ENCODE results near the gene CDH13.

DNA sequence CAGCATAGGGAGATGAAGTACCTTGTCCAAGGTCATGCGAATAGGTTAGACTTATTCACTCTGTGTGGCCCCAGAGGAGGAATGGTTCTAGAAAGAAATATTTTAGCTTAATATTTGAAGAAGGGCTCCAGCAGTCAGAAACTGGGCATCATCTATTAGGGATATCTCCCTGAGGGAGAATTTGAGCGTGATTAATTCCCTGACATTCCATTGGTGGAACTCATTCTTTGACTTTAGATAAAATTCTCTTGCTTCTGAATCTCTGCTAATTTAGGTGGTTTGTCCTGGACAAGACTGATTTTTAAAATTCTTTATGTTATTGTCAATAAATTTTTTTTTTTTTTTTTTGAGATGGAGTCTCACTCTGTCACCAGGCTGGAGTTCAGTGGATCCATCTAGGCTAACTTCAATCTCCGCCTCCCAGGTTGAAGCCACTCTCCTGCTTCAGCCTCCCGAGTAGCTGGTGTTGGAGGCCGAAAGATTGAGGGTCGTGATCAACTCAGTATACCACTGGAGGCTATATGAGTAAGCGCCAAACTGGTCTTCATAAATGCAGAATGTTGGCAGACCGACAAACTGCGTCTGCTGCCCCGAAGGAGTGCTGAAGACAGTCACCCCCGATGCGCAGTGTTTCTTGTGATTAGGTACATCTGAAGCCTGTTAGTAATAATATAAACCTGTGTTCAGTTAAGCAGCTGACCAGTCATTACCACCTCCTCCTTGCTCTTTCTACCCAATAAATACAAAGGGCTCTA, 913.1 kb downstream of the CDH13 start:
- TF ChIP-seq NFXL1 (IDR thresholded peaks at IDR 0.05; ENCODE audit: borderline replicate concordance) (no peak), SP1 (IDR thresholded peaks at IDR 0.05; ENCODE audit: low read depth, low read length) (no peak), RBBP5 (conservative IDR thresholded peaks at IDR 0.05) (no peak), SIX5 (IDR thresholded peaks at IDR 0.05; ENCODE audit: low read depth, low read length, severe bottlenecking) (no peak), ZSCAN29 (IDR thresholded peaks at IDR 0.05) (no peak), EZH2 (IDR thresholded peaks at IDR 0.05; ENCODE audit: borderline replicate concordance, control insufficient read depth, low read depth, low read length) (no peak), SRF (IDR thresholded peaks at IDR 0.05; ENCODE audit: low read depth in 2 of 2, low read length in 2 of 2) (no peak), POLR2A (IDR thresholded peaks at IDR 0.05; ENCODE audit: low read depth, low read length) (no peak), REST (IDR thresholded peaks at IDR 0.05; ENCODE audit: low read depth, low read length) (no peak), RAD21 (IDR thresholded peaks at IDR 0.05; ENCODE audit: insufficient read depth, low read depth, low read length) (no peak), SMARCA5 (IDR thresholded peaks at IDR 0.05) (no peak)
- TF ChIP-seq, protein P1, sequence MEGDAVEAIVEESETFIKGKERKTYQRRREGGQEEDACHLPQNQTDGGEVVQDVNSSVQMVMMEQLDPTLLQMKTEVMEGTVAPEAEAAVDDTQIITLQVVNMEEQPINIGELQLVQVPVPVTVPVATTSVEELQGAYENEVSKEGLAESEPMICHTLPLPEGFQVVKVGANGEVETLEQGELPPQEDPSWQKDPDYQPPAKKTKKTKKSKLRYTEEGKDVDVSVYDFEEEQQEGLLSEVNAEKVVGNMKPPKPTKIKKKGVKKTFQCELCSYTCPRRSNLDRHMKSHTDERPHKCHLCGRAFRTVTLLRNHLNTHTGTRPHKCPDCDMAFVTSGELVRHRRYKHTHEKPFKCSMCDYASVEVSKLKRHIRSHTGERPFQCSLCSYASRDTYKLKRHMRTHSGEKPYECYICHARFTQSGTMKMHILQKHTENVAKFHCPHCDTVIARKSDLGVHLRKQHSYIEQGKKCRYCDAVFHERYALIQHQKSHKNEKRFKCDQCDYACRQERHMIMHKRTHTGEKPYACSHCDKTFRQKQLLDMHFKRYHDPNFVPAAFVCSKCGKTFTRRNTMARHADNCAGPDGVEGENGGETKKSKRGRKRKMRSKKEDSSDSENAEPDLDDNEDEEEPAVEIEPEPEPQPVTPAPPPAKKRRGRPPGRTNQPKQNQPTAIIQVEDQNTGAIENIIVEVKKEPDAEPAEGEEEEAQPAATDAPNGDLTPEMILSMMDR (IDR thresholded peaks at IDR 0.05 in 2 of 3, conservative IDR thresholded peaks at IDR 0.05 in 1 of 3; ENCODE audit: control insufficient read depth in 2 of 3, extremely low read depth in 1 of 3, insufficient read depth in 1 of 3, low read depth in 3 of 3, low read length in 3 of 3) = no peak
- TF ChIP-seq, protein P2, sequence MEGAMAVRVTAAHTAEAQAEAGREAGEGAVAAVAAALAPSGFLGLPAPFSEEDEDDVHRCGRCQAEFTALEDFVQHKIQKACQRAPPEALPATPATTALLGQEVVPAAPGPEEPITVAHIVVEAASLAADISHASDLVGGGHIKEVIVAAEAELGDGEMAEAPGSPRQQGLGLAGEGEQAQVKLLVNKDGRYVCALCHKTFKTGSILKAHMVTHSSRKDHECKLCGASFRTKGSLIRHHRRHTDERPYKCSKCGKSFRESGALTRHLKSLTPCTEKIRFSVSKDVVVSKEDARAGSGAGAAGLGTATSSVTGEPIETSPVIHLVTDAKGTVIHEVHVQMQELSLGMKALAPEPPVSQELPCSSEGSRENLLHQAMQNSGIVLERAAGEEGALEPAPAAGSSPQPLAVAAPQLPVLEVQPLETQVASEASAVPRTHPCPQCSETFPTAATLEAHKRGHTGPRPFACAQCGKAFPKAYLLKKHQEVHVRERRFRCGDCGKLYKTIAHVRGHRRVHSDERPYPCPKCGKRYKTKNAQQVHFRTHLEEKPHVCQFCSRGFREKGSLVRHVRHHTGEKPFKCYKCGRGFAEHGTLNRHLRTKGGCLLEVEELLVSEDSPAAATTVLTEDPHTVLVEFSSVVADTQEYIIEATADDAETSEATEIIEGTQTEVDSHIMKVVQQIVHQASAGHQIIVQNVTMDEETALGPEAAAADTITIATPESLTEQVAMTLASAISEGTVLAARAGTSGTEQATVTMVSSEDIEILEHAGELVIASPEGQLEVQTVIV (IDR thresholded peaks at IDR 0.05; ENCODE audit: borderline replicate concordance, partially characterized antibody) = no peak
